ENCODE measurements around the gene XIRP2. TPM values are rescaled to one million over a fixed set of nuclear protein-coding genes. Genes with fewer than 3 reads are reported as not detected.

XIRP2 gene
- total and polyA plus RNA-seq, 2 of the 13 experiments (the other 11 are each of a cell fraction or from before 2014, with no cell fraction given): 0.04 to 0.05 TPM

DNA sequence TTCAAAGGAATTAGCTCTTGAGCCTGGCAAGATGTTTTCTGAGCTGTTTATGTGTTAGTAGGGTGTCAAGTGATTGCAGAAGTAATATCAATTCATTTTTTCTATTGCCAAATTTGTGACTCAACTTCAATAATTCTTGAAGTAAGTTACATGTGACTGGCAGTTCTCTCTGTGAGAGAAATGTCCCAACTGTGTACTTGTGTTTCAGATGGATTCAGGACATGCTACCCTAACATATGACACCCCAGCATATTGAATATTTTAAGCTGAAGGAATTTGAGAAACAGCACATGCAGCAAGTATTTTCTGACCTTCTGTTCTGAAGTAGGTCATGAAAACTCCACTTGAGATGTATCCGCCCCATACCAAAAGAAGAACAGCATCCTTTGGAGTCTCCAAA lies 263.6 kb downstream of the XIRP2 start:
- intact Hi-C loops (cut with micrococcal nuclease; ENCODE audit: unreplicated experiment) (no loop called here), in situ Hi-C loops (cut with HindIII; ENCODE audit: extremely low pct_ligation_motif_present, low pct_unique_long_range_greater_than_20kb) (no loop called here)
- WGBS (ENCODE audit: low lambda C conversion rate): 13% methylated on average over 1 of the region's 1 CpG
- ATAC-seq (no peak), DNase-seq (ENCODE audit: low spot score) (no peak), FAIRE-seq (no peak)
- no peak overlapping the region for H3K4me2 ChIP-seq (ENCODE audit: low read depth, low read length)
- H3K36me3 ChIP-seq (replicated peaks in 1 of 2; ENCODE audit: control insufficient read depth in 1 of 2, insufficient read depth in 2 of 2, low read length in 2 of 2): no peaks in the 10 kb centered on the region
- no peaks in the 10 kb centered on the region for H4K20me1 ChIP-seq (ENCODE audit: insufficient read depth, low read length)
- no TSS peak for BruUV-seq (replicated peaks)
- H3K9me3 ChIP-seq (ENCODE audit: low read length): no peaks in the 10 kb centered on the region
- ChIA-PET CTCF (ENCODE audit: low intra/inter-chr PET ratio, low total read pairs) (no interaction called here), POLR2A (no interaction called here)
- H3K4me3 ChIP-seq (replicated peaks in 1 of 3; ENCODE audit: insufficient read depth in 1 of 3, low read depth in 2 of 3, low read length in 3 of 3): no peak overlapping the region
- peaks cover 6% of the 10 kb centered on the region; the same call in 1 of the 2 replicates for H3K4me1 ChIP-seq (ENCODE audit: insufficient read depth, low read length)
- H3K9ac ChIP-seq (ENCODE audit: insufficient read depth, low read depth, low read length): no peak overlapping the region
- no peak overlapping the region for H3K27ac ChIP-seq (ENCODE audit: extremely low read length, insufficient read depth, low read length)
- no peaks in the 10 kb centered on the region for H3K79me2 ChIP-seq (ENCODE audit: insufficient read depth, low read length)
- TF ChIP-seq ZMYM3 (CRISPR knock-in tag; IDR thresholded peaks at IDR 0.05) (no peak), ZNF660 (CRISPR knock-in tag; IDR thresholded peaks at IDR 0.05; ENCODE audit: borderline replicate concordance, low read depth) (no peak), ZNF354B (CRISPR knock-in tag; IDR thresholded peaks at IDR 0.05) (no peak), NFE2L2 (IDR thresholded peaks at IDR 0.05; ENCODE audit: low read length) (no peak), LCORL (IDR thresholded peaks at IDR 0.05) (no peak), LCORL (CRISPR knock-in tag; IDR thresholded peaks at IDR 0.05) (no peak), AHR (CRISPR knock-in tag; IDR thresholded peaks at IDR 0.05) (no peak), ZNF44 (CRISPR knock-in tag; IDR thresholded peaks at IDR 0.05) (no peak), ZFYVE20 (CRISPR knock-in tag; IDR thresholded peaks at IDR 0.05; ENCODE audit: borderline replicate concordance, low read depth) (no peak)
- TF ChIP-seq, protein P1, sequence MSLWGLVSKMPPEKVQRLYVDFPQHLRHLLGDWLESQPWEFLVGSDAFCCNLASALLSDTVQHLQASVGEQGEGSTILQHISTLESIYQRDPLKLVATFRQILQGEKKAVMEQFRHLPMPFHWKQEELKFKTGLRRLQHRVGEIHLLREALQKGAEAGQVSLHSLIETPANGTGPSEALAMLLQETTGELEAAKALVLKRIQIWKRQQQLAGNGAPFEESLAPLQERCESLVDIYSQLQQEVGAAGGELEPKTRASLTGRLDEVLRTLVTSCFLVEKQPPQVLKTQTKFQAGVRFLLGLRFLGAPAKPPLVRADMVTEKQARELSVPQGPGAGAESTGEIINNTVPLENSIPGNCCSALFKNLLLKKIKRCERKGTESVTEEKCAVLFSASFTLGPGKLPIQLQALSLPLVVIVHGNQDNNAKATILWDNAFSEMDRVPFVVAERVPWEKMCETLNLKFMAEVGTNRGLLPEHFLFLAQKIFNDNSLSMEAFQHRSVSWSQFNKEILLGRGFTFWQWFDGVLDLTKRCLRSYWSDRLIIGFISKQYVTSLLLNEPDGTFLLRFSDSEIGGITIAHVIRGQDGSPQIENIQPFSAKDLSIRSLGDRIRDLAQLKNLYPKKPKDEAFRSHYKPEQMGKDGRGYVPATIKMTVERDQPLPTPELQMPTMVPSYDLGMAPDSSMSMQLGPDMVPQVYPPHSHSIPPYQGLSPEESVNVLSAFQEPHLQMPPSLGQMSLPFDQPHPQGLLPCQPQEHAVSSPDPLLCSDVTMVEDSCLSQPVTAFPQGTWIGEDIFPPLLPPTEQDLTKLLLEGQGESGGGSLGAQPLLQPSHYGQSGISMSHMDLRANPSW (CRISPR knock-in tag; IDR thresholded peaks at IDR 0.05; ENCODE audit: borderline replicate concordance): no peak
- TF ChIP-seq, protein P2, sequence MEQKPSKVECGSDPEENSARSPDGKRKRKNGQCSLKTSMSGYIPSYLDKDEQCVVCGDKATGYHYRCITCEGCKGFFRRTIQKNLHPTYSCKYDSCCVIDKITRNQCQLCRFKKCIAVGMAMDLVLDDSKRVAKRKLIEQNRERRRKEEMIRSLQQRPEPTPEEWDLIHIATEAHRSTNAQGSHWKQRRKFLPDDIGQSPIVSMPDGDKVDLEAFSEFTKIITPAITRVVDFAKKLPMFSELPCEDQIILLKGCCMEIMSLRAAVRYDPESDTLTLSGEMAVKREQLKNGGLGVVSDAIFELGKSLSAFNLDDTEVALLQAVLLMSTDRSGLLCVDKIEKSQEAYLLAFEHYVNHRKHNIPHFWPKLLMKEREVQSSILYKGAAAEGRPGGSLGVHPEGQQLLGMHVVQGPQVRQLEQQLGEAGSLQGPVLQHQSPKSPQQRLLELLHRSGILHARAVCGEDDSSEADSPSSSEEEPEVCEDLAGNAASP (CRISPR knock-in tag; IDR thresholded peaks at IDR 0.05; ENCODE audit: borderline replicate concordance): no peak
- no peak overlapping the region for H2AFZ ChIP-seq (ENCODE audit: low read length)
- no peaks in the 10 kb centered on the region for H3K27me3 ChIP-seq (ENCODE audit: control insufficient read depth in 1 of 2, insufficient read depth in 2 of 2, low read length in 2 of 2)
